GM12874 (cell line): ENCODE results near the gene AGBL1.

Experiments
- TF ChIP-seq, protein P1 (sequence below): IDR thresholded peaks from 2 replicates; pipeline ENCODE4 v1.5.1; 2011; ENCODE audit warnings: low read depth, mild to moderate bottlenecking, control low read depth, low read length, moderate library complexity; ENCODE audit not compliant: insufficient read depth

AGBL1 gene

DNA sequence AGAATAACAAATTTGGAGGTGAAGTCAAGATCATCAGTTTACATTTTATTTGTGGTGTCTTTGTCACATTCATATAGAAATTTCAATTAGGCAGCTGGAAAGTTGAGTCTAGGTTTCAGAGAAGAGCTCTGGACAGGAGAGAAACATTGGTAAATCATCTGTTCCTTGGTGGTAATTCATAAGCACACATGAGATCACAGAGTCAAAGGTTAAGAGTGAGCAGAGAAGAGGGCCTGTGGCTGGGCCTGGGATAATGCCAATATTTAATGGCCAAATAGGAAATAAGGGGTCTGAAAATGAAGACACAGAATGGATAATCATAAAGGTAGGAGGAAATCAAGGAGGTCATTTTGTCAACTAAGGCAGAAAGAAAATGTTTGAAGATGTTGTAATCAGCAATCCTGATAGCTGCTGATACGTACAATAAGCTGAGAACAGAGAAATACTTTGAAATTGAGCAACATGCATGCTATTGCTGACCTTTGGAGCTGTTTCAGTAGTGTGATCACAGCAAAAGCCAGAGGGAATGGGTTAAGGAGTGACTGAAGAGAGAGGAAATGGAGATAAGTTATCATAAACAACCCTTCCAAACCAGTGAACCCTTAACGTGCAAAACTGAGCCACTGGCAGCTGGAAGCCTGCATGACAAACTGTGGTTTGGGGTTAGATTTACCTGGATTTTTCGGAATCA, 692.8 kb downstream of the AGBL1 start:
- TF ChIP-seq, protein P1, sequence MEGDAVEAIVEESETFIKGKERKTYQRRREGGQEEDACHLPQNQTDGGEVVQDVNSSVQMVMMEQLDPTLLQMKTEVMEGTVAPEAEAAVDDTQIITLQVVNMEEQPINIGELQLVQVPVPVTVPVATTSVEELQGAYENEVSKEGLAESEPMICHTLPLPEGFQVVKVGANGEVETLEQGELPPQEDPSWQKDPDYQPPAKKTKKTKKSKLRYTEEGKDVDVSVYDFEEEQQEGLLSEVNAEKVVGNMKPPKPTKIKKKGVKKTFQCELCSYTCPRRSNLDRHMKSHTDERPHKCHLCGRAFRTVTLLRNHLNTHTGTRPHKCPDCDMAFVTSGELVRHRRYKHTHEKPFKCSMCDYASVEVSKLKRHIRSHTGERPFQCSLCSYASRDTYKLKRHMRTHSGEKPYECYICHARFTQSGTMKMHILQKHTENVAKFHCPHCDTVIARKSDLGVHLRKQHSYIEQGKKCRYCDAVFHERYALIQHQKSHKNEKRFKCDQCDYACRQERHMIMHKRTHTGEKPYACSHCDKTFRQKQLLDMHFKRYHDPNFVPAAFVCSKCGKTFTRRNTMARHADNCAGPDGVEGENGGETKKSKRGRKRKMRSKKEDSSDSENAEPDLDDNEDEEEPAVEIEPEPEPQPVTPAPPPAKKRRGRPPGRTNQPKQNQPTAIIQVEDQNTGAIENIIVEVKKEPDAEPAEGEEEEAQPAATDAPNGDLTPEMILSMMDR = no peak

DNA sequence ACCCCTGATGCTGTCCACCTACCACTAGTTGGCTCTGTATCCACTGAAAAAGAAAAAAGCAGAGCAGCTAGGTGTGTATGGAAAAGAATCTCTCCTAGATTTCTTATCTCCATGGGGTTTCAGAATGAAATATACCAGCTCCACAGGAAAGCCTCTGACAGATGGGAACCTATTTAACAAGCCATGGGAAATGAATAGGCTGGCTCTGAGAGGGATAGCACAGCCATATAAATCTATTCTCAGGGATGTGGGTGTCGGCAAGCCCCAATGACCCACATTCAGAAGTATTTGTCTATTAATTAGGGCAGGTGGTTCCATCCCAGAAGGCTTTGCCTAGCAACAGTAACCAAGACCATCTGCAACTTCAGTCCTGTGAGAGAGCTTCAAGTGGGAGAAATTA, 694.1 kb downstream of the AGBL1 start:
- TF ChIP-seq, protein P1 = no peak

DNA sequence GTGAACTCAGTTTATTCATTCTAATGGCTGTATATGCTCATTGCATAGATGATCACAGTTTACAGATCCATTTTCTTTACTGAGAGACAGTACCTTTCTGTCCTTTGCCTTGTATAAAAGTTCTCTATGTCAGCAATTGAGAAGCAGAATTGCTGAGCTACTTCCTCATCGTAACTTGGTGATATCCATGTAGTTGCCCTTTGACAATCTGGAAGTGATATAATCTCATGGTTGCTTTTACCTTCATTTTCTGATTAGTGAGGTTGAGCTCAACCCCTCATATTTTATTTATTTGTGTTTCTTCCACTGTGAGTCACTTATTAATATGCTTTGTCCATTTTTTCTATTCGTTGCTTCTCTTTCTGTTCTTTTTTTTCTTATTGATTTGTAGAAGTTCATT, 696.5 kb downstream of the AGBL1 start:
- TF ChIP-seq, protein P1 = no peak

DNA sequence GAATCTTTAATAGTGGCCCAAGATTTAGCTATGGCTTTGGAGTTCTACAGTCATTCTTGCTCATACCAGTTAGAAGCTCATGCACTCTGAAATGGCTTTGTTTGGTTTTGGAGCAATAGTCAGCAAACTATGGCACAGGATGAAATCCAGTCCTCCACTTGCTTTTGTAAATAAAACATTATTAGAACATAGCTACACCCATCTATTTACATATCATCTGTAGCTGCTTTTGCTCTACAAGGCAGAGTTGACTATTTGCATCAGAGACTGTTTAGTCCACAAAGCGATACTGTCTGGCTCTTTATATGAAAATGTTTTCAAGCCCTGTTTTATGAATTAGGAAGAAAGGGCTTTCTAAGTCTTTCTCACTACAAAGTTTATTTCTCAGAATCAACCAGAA, 716.9 kb downstream of the AGBL1 start:
- TF ChIP-seq, protein P1 = no peak

DNA sequence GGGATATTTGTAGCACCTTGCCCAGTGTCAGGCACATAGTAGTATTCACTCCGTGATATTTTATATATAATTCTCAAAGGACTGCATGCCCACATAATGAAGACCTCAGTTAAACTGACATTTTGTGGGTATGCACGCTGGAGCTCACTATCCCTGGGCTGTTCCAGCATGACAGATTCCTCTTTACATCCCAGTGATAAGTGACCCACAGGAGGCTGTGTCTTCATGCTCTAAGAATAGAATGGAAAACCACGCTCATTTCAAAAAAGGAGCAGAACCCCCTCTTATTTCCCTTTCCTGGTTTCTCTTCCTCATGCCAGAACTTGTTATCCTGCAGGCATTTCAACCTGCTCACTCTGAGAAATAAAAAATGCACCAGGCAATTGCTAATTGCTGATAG, 717.5 kb downstream of the AGBL1 start:
- TF ChIP-seq, protein P1 = no peak

DNA sequence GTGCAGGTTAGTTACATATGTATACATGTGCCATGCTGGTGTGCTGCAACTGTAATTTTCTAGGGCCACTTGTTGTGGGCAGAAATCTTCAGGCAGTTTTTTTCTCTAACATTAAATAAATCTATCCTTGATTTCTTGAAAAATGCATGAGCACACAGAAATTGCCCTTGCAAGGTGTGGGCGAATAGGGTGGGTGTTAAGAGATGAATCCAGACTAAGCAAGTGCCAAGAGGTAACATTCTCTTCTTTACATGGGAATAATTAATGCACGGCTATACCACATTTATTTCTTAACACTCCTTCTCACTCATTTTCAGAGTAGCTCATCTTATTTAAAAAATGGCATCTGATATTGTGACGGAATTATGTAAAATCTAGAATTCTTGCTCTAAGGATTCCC, 719.6 kb downstream of the AGBL1 start:
- TF ChIP-seq, protein P1 = no peak

DNA sequence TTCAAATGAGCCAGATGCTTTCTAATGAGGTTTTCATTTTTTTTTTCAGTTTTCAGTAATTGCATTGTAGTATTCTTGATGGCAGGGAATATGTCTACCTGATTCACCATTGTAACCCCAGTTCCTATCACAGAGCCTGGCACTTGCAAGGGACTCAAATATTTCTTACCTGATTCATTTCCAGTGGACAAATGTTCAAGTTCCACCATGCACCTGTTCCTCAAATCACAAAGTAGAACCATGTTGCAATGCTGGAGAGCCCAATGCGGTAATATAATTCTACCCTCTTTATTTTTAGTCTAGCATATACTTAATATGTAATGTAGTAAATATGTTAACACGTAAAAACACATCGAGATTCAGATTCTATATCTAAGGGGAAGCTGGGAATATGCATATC, 722.6 kb downstream of the AGBL1 start:
- TF ChIP-seq, protein P1 = no peak

DNA sequence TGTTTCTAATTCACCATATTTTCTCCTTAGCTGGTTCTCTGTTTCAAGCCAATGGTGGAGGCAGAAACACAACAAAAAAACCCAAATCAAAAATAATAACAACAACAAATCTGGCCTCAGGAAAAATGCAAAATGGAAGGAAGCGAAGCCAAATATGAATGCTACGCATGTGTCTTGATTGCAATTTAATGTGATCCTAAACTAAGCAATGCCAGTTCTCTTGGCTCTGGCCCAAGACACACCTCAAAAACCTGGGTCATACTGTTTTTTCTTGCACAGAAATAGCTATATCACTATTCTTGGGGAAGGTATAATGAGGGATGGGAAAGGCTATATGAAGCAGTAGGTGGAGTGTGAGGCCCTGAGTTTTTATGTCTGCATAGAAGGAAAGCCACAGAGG, 724.7 kb downstream of the AGBL1 start:
- TF ChIP-seq, protein P1 = no peak
